Body of pancreas (tissue), 4 donors: ENCODE results near the gene CCNL2.

Experiments used
- CTCF ChIP-seq, 7 experiments: fragments of 450-650 bp in 4 of 7; fragments of 200-600 bp in 3 of 7; sonication (generic) in 3 of 7; IDR thresholded peaks; one replicate each; pipeline ENCODE4 v1.5.1; 2016 to 2019; ENCODE audit warnings: antibody characterized with exemption in 7 of 7
- POLR2A ChIP-seq, 3 donors: fragments of 450-650 bp; IDR thresholded peaks; one replicate each; pipeline ENCODE4 v1.6.1; 2016; ENCODE audit warnings: antibody characterized with exemption in 3 of 3, mild to moderate bottlenecking in 2 of 3

- TF ChIP-seq POLR2A (IDR thresholded peaks at IDR 0.05) (no peak), CTCF (IDR thresholded peaks at IDR 0.05) (no peak)
Observed at GRCh38 chr1:1387098-1388077, 11.7 kb downstream of the CCNL2 start.
